ENCODE data around the gene MUC5B. TPM values are rescaled to one million over a fixed set of nuclear protein-coding genes. Genes with fewer than 3 reads are reported as not detected.

The MUC5B gene
- total and polyA plus RNA-seq, 2 donors (not counting 1 experiment from before 2014, with no cell fraction given), result not detected

GRCh38 chr11:1231396-1232020 lies 8.6 kb downstream of the MUC5B start:
- TF ChIP-seq EZH2 (IDR thresholded peaks at IDR 0.05; ENCODE audit: borderline replicate concordance, insufficient read depth, low read depth, low read length, poor library complexity, severe bottlenecking), result no peak
- TF ChIP-seq CTCF (IDR thresholded peaks at IDR 0.05), result no peak
- DNase-seq, result no peak
- H3K27ac ChIP-seq (ENCODE audit: low read length in 2 of 2), result no peak overlapping the region
- H3K79me2 ChIP-seq (ENCODE audit: control insufficient read depth, insufficient read depth, low read length), result no peaks in the 10 kb centered on the region
- intact Hi-C loops (cut with micrococcal nuclease), result no loop called here
- no peaks in the 10 kb centered on the region for H3K4me1 ChIP-seq (ENCODE audit: control insufficient read depth in 2 of 2, insufficient read depth in 2 of 2, low read length in 2 of 2)
- H3K4me1 Mint-ChIP-seq, result no peaks in the 10 kb centered on the region
- H3K27ac Mint-ChIP-seq, result no peak overlapping the region
- H2AFZ ChIP-seq (ENCODE audit: insufficient read depth, low read depth, low read length, poor library complexity, severe bottlenecking), result no peak overlapping the region
- no peaks in the 10 kb centered on the region for H3K27me3 ChIP-seq (replicated peaks in 1 of 4; ENCODE audit: control extremely low read depth in 1 of 4, control insufficient read depth in 3 of 4, insufficient read depth in 4 of 4, low read length in 3 of 4)
- no peaks in the 10 kb centered on the region for H3K9me3 Mint-ChIP-seq (ENCODE audit: insufficient read depth)
- H4K20me1 ChIP-seq (ENCODE audit: control insufficient read depth, insufficient read depth, low read length, poor library complexity, severe bottlenecking), result no peaks in the 10 kb centered on the region
- no peak overlapping the region for H3K4me3 Mint-ChIP-seq
- WGBS (ENCODE audit: insufficient coverage), result 73% methylated on average over 22 of the region's 22 CpGs
- no peak overlapping the region for H3K4me3 ChIP-seq (ENCODE audit: control extremely low read depth in 1 of 5, extremely low read depth in 1 of 5, insufficient read depth in 1 of 5, low read depth in 2 of 5, low read length in 4 of 5)
- no peak overlapping the region for H3K4me2 ChIP-seq (replicated peaks; ENCODE audit: low read depth, low read length, poor library complexity, severe bottlenecking)
- POLR2A ChIA-PET, result no interaction called here
- H3K9me3 ChIP-seq (ENCODE audit: control extremely low read depth in 1 of 3, control insufficient read depth in 2 of 3, insufficient read depth in 1 of 3, low read length in 2 of 3), result no peaks in the 10 kb centered on the region
- CTCF ChIA-PET, result no interaction called here
- H3K9ac ChIP-seq (ENCODE audit: low read length), result no peak overlapping the region
- no peak for ATAC-seq (ENCODE audit: low read depth)
- H3K27me3 Mint-ChIP-seq, result no peaks in the 10 kb centered on the region
- no peaks in the 10 kb centered on the region for H3K36me3 ChIP-seq (replicated peaks in 1 of 2; ENCODE audit: control extremely low read depth in 1 of 2, control insufficient read depth in 1 of 2, extremely low read depth in 1 of 2, insufficient read depth in 2 of 2, low read length in 1 of 2)

- no peaks in the 10 kb centered on the region for H3K4me1 Mint-ChIP-seq
- intact Hi-C loops (cut with micrococcal nuclease), result no loop called here
- no peak for ATAC-seq (ENCODE audit: low read depth)
- POLR2A ChIA-PET, result no interaction called here
- no peak overlapping the region for H2AFZ ChIP-seq (ENCODE audit: insufficient read depth, low read depth, low read length, poor library complexity, severe bottlenecking)
- H3K4me3 Mint-ChIP-seq, result no peak overlapping the region
- no peaks in the 10 kb centered on the region for H3K27me3 ChIP-seq (replicated peaks in 1 of 4; ENCODE audit: control extremely low read depth in 1 of 4, control insufficient read depth in 3 of 4, insufficient read depth in 4 of 4, low read length in 3 of 4)
- no peaks in the 10 kb centered on the region for H3K36me3 ChIP-seq (replicated peaks in 1 of 2; ENCODE audit: control extremely low read depth in 1 of 2, control insufficient read depth in 1 of 2, extremely low read depth in 1 of 2, insufficient read depth in 2 of 2, low read length in 1 of 2)
- no peak overlapping the region for H3K27ac ChIP-seq (ENCODE audit: low read length in 2 of 2)
- no peaks in the 10 kb centered on the region for H3K27me3 Mint-ChIP-seq
- no peak overlapping the region for H3K27ac Mint-ChIP-seq
- TF ChIP-seq EZH2 (IDR thresholded peaks at IDR 0.05; ENCODE audit: borderline replicate concordance, insufficient read depth, low read depth, low read length, poor library complexity, severe bottlenecking) (no peak), CTCF (IDR thresholded peaks at IDR 0.05) (no peak)
- no peak overlapping the region for H3K4me2 ChIP-seq (replicated peaks; ENCODE audit: low read depth, low read length, poor library complexity, severe bottlenecking)
- no peak overlapping the region for H3K9ac ChIP-seq (ENCODE audit: low read length)
- H3K9me3 ChIP-seq (ENCODE audit: control extremely low read depth in 1 of 3, control insufficient read depth in 2 of 3, insufficient read depth in 1 of 3, low read length in 2 of 3), result no peaks in the 10 kb centered on the region
- H3K79me2 ChIP-seq (ENCODE audit: control insufficient read depth, insufficient read depth, low read length), result no peaks in the 10 kb centered on the region
- DNase-seq, result no peak
- no peaks in the 10 kb centered on the region for H3K4me1 ChIP-seq (ENCODE audit: control insufficient read depth in 2 of 2, insufficient read depth in 2 of 2, low read length in 2 of 2)
- H3K4me3 ChIP-seq (ENCODE audit: control extremely low read depth in 1 of 5, extremely low read depth in 1 of 5, insufficient read depth in 1 of 5, low read depth in 2 of 5, low read length in 4 of 5), result no peak overlapping the region
- WGBS (ENCODE audit: insufficient coverage), result 87% methylated on average over 34 of the region's 46 CpGs
- H3K9me3 Mint-ChIP-seq (ENCODE audit: insufficient read depth), result no peaks in the 10 kb centered on the region
- H4K20me1 ChIP-seq (ENCODE audit: control insufficient read depth, insufficient read depth, low read length, poor library complexity, severe bottlenecking), result no peaks in the 10 kb centered on the region
- CTCF ChIA-PET, result no interaction called here
These were observed 9.4 kb downstream of the MUC5B start for GRCh38 chr11:1232021-1232882.

Data from B cell (primary cell).